Islet precursor cell (in vitro differentiated cells): ENCODE measurements around the gene APPBP2.
"Not testable (repeated sequence)": the region's sequence is repeated elsewhere in the genome, so short reads cannot be mapped to it uniquely, and the experiment has no call there.

Experiments used
- DNase-seq: peaks from one replicate; pipeline ENCODE4 v3.0.0-alpha.2; 2018

APPBP2 gene

GRCh38 chr17:60525685-60526514 is at the start of gene APPBP2:
APPBP2 (minus strand) TSS chr17:60526242; CDS start chr17:60525931, 311 bp downstream.
- peak; percentile 95 for DNase-seq

GRCh38 chr17:60573236-60574051 is 47.4 kb upstream of the APPBP2 start:
- peak; percentile 97 for DNase-seq

DNA sequence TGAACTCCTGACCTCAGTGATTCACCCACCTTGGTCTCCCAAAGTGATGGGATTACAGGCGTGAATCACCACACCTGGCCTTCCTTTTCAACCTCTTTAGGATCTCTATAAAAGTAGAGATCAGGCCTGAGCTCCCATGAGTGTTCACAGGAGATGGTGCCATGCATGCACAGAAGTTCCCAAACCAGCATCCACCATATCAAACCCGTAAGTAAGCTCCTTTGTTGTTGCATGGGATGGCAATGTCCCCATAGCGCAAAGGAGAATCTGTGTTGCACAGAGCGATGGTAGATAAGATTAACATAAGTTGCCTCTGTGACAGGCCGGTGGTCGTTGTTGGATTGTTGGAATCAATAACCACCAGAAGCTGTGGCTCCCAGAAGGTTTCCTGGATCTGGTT is 39.2 kb upstream of the APPBP2 start:
- DNase-seq, result no peak

DNA sequence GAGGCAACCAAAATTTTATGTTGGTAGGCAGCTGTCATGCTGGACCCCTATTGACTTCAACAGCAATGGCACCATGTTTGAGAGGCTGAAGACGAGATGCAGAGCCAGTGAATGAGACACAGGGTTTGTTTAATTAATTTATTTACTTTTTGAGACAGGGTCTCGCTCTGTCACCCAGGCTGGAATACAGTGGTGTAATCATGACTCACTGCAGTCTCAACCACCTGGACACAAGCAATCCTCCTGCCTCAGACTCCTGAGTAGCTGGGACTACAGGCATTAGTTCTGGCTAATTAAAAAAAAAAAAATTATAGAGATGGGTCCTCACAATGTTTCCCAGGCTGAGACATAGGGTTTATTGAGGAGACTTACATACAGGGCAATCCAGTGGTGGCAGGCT is 37.7 kb upstream of the APPBP2 start:
- no peak for DNase-seq

DNA sequence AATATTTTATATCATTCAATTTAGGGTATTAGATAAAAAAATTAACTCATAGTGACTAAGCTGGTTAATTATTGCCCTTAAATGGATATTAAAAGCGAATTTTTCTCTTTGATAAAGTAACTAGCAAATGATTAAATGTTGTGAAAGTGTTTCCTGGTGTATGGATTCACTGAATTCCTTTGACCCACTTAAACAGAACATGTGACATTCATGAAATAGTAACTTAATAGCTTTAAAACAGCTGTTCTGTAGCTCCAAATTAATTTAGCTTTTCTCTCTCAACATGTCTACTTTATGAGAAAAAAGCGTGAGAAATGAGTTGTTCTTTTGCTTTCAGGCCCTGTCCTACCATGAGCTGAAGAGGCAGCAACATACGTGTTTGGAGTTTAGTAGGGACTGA is 36.4 kb upstream of the APPBP2 start:
- DNase-seq, result no peak

DNA sequence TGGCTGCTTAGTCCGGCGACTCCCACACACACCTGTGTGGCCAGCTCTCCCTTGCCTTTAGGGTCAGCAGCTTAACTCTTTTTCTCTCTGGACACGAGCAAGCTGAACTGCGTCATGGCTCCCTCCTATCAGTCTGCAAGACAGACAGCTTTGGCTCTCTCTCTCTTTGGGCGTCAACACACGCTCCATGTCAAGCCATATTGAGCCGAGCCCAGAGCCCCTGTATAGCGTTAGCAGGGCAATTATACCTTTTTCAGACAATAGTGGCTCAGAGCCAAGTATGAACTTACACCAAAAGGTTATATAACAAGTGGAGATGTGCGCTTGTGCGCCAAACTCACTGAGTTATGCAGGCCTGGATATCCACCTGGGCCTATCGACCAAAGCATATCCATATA is 34.8 kb upstream of the APPBP2 start:
- DNase-seq, result no peak

GRCh38 chr17:60559995-60560859 is 34.2 kb upstream of the APPBP2 start:
- no peak for DNase-seq

DNA sequence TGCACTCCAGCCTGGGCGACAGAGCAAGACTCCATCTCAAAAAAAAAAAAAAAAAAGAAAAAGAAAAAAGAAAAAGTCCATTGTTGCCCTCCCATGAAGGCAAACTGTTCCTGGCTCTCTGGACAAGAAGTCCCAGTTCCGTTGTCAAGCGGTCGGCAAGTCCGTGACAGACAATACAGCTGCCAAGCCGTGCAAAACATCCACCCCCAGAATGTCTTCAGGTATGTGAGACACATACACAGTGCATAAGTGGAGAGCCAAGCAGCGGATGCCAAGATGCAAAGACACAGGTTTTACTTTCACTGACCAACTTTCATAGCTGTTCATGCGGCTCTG is 33.6 kb upstream of the APPBP2 start:
- no peak for DNase-seq

DNA sequence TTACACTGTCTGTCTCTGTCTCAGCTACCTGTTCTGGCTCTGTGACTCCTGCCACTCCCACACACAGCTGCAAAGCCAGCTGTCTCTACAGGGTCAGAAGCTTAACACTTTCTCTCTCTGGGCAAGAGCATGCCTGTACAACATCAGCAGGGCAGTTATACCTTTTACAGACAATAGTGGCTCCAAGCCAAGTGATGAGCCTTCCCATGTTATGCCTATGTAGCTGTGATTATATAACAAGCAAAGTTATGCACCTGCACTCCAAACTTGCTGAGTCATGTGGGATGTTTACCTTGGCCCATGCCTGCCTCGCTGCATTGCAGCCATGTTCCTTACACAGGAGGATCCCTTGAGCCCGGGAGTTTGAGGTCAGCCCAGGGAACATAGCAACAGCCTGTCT is 31.8 kb upstream of the APPBP2 start:
- no peak for DNase-seq

DNA sequence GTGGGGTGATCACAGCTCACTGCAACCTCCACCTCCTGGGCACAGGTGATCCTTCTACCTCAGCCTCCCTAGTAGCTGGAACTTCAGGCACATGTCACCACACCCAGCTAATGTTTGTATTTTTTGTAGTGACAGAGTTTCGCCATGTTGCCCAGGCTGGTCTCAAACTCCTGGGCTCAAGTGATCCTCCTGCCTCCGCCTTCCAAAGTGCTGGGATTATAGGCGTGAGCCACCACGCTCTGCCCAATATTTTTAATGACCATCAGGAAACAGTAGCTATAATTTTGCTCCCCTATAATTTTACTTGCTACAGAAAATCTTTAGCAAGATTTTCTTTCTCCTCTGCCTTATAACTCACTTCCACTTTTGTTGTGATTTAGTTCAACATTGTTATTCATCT is 29.7 kb upstream of the APPBP2 start:
- DNase-seq, result no peak

DNA sequence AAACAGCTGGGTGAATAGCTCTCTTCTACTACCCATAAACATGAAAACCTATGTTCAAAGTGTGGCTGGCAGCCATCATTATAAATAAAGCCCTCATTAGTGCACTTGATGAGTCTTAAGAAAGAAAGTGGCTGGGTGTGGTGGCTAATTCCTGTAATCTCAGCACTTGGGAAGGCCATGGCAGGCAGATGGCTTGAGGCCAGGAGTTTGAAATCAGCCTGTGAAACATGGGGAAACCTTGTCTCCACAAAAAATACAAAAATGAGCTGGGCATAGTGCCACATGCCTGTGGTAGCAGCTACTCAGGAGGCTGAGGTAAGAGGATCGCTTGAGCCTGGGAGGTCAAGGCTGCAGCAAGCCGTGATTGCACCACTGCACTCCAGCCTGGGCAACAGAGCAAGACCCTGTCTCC is 28.3 kb upstream of the APPBP2 start:
- no peak for DNase-seq

DNA sequence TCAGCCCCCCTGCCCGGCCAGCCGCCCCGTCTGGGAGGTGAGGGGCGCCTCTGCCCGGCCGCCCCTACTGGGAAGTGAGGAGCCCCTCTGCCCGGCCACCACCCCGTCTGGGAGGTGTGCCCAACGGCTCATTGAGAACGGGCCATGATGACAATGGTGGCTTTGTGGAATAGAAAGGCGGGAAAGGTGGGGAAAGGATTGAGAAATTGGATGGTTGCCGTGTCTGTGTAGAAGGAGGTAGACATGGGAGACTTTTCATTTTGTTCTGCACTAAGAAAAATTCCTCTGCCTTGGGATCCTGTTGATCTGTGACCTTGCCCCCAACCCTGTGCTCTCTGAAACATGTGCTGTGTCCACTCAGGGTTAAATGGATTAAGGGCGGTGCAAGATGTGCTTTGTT is 26.2 kb upstream of the APPBP2 start:
- not testable (repeated sequence) for DNase-seq

DNA sequence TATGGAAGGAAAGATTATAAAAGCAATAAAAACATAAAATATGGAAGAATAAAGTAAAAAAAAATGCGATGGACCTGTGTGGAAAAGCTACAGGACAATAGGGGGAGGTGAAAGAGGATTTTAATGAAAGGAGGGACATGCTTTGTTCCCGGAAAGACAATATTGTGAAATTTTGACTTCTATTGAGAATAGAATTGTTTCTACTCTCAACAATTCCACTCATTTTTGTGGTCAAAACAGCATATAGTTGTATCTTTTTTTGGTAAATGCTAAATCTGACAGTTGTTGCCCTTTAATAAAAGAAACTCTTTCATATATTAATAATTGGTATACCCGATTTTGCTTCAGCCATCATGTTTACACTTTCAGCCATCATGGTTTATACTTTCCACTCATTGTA is 22.9 kb upstream of the APPBP2 start:
- no peak for DNase-seq

- no peak for DNase-seq
These were observed 19.6 kb upstream of the APPBP2 start for GRCh38 chr17:60545465-60546191.

- DNase-seq, result no peak
These were observed 16.0 kb upstream of the APPBP2 start for GRCh38 chr17:60542071-60542470.

GRCh38 chr17:60540460-60540859 is 14.4 kb upstream of the APPBP2 start:
- no peak for DNase-seq

DNA sequence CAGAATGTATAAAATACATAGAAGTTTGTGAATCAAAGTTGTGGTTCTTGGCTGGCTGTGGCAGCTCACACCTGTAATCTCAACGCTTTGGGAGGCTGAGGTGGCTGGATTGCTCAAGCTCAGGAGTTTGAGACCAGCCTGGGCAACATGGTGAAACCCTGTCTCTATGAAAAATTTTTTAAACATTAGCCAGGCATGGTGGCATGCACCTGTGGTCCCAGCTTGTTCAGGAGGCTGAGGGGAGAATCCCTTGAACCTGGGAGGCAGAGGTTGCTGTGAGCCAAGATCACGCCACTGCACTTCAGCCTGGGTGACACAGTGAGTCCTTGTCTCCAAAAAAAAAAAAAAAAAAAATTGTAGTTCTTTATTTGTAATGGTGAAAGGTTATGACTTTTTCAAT is 13.8 kb upstream of the APPBP2 start:
- DNase-seq, result no peak

DNA sequence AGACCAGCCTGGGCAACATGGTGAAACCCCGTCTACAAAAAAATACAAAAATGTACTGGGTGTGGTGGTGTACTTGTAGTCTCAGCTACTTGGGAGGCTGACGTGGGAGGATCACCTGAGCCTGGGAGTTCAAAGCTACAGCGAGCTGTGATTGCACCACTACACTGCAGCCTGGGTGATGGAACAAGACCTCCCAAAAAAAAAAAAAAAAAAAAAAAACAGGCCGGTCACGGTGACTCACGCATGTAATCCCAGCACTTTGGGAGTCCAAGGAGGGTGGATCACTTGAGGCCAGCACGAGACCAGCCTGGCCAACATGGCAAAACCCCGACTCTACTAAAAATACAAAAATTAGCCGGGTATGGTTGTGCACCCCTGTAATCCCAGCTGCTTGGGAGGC is 12.7 kb upstream of the APPBP2 start:
- no peak for DNase-seq

DNA sequence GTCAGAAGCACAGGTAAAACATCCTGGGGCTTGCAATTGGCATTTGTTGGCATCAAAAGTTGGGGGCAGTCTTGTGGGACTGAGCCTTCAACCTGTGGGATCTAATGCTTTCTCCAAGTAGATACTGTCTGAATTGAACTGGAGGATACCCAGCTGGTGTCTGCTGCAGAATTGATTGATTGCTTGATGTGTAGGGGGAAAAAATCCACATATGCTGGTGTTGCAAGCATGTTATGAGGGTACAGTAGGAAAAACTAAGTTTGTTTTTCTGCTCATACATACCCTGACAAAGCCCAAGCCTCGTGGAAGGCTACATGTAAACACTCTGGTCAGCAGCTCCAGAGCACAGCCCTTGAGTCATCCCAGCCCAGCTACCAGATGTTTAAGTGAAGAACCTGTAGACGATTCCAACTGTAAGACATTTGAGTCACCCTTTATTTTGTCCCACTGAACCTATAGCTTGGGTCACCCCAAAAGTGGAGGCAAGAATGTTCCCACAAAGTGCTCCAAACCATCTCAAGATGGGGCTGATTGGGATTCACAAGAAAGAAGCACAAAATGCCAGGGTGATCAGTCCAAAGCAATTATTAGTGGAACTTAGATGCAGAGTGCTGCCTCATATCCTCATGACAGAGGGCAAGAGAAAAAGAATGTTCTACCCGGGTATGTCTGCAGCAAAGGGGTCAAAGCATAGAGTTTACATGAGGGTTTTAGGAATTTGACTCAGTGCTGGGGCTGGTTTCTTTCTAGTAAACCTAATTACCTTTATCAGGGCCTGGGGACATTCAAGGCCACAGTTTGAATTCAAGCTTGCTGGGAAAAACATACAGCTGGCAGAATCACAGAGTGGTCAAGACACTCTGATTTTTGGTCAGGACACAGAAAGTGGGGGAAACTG is 9.6 kb upstream of the APPBP2 start:
- DNase-seq, result no peak

- DNase-seq, result no peak
These were observed 8.6 kb upstream of the APPBP2 start for GRCh38 chr17:60534613-60535157.

DNA sequence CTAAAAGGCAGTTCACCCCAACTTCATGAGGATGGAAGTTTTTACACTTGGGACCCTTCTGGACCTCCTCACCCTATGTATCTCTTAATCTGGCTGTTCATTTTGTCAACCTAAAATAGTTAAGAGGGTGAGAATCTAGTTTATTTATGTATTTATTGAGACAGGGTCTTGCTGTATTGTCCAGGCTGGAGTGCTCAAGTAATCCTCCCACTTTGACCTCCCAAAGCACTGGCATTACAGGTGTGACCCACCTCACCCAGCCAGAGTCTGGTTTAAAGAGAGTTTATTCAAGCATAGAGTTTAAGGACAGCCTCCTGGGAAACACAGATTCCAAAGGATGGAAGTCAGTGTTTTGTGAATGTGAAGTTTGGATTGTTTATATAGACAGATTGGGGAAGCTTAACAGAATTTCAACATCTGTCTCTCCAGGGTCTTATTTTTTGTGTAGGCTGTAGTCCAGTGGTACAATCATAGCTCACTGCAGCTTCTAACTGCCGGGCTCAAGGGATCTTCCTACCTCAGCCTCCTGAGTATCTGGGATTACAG is 8.0 kb upstream of the APPBP2 start:
- DNase-seq, result no peak
